GM21529 (cell line): ENCODE data around the gene S100PBP.
A peak's percentile ranks its signal among the peaks of the same experiment; 100 is the strongest.

ENCODE experiments used
- ATAC-seq: cut with Tn5 transposase; IDR thresholded peaks from one replicate; pipeline ENCODE4 v1.9.1; 2021; ENCODE audit not compliant: unreplicated experiment

Gene S100PBP

DNA sequence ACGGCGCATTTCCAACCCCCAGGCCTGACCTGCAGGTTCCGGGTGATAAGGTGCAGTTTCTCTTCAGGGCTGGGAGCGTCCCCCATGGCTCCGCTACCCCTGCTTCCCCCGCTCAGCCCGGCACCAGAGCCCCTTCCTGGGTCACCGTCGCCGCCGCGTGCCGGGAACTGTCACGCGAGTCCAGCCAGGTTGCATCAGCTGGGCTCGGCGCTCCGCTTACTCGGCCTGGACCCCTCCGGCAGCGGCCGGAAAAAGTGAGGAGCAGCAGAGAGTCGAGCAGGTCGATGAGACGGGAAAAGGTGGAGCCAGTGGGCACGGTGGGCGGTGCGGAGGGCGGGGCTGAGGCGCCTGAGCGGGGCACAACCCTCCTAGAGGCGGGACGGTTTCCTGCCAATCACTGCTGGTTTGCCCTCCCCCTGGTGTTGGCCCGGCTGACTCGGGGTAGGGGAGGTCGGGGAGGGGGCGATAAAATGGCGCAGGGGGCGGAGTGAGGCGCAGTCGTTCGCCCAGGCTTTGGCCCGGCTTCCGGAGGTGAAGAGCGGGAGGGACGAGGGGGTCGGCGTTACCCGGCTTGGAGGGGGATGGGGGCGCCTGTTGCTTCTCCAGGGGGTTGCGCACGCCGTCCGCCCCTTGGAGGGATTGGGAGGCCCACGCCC is at the start of gene S100PBP, which contains the start of gene YARS1:
TSS of gene S100PBP (plus strand) at position 495 of the 656 bp plus-strand sequence. CDS start 8,447 bp downstream, outside the sequence.
TSS of gene YARS1 (minus strand) at position 200 of the 656 bp plus-strand sequence. CDS start at position 86, 114 bp downstream.
- peak; percentile 84 for ATAC-seq

DNA sequence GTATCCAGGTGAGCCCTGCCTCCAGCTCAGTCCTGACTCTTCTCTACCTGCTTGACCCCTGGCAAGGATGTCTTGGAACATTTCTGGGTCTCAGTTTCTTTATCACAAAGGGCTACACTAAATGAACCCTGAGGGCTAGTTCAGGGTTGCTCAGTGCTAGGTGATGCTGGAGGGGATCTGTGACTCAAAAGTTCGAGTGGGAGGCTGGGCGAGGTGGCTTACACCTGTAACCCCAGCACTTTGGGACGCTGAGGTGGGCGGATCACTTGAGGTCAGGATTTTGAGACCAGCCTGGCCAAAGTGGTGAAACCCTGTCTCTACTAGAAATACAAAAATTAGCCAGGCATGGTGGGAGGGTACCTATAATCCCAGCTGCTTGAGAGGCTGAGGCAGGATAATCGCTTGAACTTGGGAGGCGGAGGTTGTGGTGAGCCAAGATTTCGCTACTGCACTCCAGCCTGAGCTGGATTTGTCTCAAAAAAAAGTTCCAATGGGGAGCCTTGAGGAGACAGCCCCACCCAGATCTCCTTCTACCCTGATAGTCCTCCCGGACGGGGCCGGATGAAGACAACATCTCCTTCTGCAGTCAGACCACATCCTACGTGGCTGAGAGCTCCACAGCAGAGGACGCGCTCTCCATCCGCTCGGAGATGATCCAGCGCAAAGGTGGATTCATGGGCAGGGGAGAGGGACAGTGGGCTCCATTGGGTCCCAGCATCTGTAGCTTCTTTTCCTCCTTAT is 49.2 kb upstream of the S100PBP start:
- ATAC-seq, result no peak

DNA sequence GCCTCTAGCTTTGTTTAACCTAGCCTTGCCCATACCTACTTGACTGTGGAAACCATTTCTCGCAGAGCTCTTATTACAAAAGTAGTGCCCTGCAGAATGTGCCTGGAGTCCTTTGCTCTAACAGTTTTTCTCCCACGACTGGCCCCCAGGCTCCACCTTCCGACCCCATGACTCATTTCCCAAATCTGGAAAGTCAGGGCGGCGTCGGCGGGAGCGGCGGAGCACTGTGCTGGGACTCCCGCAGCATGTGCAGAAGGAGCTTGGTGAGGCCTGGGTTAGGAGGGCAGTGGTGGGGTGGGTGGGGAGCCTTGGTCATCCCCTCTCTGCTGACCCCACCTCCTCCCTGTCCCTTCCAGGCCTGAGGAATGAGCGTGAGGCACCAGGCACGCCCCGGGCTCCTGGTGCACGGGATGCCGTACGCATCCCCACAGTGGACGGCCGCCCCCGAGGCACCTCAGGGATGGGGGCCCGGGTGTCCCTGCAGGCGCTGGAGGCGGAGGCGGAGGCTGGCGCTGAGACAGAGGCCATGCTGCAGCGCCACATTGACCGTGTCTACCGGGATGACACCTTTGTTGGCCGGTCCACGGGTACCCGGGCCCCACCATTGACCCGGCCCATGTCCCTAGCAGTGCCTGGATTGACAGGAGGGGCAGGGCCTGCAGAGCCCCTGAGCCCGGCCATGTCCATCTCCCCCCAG is 47.8 kb upstream of the S100PBP start:
- no peak for ATAC-seq

DNA sequence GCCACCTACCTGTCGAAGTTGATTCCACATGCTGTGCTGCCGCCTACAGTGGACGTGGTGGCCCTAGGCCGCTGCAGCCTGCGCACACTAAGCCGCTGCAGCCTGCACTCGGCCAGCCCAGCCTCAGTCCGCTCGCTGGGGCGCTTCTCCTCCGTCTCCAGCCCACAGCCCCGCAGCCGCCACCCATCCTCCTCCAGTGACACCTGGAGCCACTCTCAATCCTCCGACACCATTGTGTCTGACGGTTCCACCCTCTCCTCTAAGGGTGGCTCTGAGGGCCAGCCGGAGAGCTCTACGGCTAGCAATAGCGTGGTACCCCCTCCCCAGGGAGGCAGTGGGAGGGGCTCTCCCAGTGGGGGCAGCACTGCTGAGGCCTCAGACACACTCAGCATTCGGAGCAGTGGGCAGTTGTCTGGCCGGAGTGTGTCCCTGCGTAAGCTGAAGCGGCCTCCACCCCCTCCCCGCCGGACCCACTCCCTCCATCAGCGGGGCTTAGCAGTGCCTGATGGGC is 47.2 kb upstream of the S100PBP start:
- ATAC-seq, result no peak

DNA sequence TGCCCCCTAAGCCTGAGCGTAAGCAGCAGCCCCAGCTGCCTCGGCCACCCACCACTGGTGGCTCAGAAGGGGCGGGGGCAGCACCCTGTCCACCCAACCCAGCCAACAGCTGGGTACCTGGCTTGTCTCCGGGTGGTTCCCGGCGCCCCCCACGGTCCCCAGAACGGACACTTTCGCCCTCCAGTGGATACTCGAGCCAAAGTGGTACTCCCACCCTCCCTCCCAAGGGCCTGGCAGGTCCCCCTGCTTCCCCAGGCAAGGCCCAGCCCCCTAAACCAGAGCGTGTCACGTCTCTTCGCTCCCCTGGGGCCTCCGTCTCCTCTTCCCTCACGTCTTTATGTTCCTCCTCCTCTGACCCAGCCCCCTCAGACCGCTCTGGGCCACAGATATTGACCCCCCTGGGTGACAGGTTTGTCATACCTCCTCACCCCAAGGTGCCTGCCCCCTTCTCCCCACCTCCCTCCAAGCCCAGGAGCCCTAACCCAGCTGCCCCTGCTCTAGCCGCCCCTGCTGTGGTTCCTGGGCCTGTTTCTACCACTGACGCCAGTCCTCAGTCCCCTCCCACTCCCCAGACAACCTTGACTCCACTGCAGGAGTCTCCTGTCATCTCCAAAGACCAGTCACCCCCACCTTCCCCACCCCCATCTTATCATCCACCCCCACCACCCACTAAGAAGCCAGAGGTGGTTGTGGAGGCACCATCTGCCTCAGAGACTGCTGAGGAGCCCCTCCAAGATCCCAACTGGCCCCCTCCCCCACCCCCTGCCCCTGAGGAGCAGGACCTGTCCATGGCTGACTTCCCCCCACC is 46.5 kb upstream of the S100PBP start:
- no peak for ATAC-seq

DNA sequence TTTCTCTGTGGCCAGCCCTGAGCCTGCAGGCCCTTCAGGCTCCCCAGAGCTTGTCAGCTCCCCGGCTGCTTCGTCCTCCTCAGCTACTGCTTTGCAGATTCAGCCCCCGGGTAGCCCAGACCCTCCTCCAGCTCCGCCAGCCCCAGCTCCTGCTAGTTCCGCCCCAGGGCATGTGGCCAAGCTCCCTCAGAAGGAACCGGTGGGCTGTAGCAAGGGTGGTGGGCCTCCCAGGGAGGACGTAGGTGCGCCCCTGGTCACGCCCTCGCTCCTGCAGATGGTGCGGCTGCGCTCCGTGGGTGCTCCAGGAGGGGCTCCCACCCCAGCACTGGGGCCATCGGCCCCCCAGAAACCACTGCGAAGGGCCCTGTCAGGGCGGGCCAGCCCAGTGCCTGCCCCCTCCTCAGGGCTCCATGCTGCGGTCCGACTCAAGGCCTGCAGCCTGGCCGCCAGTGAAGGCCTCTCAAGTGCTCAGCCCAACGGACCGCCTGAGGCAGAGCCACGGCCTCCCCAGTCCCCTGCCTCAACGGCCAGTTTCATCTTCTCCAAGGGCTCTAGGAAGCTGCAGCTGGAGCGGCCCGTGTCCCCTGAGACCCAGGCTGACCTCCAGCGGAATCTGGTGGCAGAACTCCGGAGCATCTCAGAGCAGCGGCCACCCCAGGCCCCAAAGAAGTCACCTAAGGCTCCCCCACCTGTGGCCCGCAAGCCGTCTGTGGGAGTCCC is 45.7 kb upstream of the S100PBP start:
- no peak for ATAC-seq

DNA sequence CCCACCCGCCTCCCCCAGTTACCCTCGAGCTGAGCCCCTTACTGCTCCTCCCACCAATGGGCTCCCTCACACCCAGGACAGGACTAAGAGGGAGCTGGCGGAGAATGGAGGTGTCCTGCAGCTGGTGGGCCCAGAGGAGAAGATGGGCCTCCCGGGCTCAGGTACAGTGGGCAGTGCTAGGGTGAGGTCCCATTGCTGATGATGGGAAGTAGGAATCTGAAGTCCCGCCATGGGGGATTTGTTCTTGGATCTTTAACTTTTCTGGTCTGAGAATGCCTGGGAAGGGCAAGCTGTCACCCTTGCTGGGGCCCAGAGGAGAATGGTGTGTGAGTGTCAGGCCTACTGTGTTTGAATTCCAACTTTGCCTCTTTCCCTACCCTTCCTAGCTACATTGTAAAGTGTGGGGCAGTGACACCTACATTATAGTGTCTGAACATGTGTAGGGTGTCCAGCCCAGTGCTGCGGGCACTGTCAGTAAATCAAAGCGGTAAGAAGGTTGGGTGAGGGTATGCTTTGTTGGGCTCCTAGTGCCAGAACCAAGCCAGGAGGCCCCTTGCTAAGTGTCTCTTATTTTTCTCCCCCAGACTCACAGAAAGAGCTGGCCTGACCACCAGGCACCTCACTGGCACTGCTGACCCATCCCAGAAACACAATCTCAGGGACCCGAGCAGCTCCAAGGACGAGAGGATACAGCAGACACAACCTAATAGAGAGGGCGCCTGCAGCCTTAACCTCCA is 45.0 kb upstream of the S100PBP start:
- no peak for ATAC-seq

DNA sequence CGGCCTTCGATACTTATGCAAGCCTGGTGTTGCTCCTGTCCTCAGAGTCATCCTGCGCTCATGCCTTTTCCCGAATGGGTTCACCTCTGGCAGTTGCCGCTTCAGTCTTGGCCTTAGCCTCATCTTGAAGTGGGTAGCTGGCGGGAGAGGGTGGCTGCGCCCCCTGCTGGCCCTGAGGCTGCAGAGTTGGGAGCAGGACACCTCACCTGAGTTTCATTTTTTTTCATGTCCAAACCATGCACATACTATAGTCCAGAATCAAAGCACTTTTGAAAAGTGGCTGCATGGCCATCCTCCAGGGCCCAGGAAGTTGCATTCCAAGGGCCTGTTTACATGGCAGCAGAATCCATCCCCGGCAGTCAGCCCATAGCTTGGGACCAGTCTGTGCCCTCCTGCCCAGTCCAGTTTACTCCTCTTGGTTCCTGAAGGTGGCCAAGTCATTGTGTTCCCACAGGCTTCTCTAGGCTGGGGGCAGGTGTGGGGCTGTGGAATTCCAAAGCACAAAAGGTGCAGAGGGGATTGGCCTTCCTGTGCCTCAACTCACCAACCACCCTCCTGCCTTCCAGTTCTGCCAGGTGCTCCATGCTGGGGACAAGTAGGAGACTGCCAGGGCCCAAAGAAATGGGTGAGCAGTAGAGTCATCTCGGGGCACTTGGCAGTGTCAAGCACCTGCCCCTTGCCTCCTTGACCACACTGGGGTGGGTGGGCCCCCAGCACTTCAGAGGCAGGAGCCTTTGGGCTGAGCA is 44.3 kb upstream of the S100PBP start:
- ATAC-seq, result no peak

DNA sequence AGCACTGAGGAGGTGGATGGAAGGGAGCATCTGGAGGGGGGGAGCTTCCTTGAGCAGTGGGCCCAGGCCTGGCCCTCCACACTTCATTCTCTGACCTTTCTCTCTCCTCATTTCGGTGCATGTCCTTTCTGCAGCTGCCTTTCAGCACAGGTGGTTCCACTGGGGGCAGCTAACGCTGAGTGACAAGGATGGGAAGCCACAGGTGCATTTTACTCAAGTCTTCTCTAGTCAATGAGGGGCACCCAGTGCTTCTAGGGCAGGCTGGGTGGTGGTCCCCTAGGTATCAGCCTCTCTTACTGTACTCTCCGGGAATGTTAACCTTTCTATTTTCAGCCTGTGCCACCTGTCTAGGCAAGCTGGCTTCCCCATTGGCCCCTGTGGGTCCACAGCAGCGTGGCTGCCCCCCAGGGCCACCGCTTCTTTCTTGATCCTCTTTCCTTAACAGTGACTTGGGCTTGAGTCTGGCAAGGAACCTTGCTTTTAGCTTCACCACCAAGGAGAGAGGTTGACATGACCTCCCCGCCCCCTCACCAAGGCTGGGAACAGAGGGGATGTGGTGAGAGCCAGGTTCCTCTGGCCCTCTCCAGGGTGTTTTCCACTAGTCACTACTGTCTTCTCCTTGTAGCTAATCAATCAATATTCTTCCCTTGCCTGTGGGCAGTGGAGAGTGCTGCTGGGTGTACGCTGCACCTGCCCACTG is 43.5 kb upstream of the S100PBP start:
- no peak for ATAC-seq

DNA sequence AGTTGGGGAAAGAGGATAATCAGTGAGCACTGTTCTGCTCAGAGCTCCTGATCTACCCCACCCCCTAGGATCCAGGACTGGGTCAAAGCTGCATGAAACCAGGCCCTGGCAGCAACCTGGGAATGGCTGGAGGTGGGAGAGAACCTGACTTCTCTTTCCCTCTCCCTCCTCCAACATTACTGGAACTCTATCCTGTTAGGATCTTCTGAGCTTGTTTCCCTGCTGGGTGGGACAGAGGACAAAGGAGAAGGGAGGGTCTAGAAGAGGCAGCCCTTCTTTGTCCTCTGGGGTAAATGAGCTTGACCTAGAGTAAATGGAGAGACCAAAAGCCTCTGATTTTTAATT is 43.0 kb upstream of the S100PBP start:
- no peak for ATAC-seq

DNA sequence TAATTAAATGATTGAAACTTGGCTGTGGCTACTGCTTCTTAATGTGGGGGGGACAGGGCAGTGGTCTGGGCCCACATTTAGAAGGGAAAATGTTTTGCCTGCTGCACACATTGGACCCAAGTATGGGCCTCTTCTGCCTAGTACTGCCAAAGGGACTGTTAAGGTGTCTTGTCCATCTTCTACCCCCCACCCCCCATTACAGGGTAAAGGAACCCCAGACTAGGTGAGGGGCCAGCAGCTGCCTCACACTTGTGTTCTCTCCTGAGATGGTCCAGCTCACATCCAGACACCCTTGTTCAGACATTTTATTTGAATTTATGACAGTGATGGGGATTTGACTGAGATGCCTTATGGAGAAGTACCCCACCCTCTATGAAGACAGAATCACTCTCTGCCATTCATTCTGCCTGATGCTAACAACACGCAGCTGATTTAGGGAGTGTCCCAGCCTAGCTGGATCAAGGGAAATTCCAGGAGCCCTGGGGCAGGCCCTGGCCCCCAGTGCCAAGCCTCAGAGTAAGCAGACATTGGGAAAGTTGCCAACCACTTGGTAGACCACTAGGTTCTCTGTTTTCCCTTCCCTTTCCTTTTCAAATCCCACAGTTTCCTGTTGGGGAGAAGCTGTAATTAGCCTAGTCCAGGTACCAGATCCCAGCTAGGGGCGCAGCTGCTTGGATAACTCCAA is 42.4 kb upstream of the S100PBP start:
- ATAC-seq, result no peak

DNA sequence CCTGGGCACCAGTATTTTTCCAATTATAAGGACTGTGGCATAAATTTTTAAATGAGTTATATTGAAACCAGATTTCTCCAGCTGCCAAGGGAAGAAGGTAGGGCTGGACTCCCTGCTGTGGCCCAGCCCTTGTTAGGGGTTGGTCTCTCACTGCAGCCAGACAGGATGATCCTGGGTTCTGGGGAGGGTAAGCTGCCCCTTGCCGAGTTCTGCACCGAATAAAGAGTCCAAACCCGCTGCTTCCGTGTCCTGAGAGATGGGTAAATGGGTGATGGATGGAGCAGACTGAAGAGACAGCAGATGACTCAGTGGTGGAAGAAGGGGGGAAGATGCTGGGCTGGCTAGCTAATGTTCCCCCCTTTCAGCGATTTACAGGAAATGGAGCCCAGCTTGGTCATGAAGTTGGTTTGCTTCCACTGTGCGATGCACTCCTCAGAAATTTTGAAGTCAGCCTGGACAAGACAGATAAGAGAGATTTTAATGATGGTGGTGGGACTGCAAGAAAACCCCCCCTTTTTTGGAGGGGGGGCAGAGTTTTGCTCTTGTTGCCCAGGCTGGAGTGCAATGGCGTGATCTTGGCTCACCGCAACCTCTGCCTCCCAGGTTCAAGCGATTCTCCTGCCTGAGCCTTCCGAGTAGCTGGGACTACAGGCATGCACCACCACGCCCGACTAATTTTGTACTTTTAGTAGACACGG is 41.7 kb upstream of the S100PBP start:
- no peak for ATAC-seq

DNA sequence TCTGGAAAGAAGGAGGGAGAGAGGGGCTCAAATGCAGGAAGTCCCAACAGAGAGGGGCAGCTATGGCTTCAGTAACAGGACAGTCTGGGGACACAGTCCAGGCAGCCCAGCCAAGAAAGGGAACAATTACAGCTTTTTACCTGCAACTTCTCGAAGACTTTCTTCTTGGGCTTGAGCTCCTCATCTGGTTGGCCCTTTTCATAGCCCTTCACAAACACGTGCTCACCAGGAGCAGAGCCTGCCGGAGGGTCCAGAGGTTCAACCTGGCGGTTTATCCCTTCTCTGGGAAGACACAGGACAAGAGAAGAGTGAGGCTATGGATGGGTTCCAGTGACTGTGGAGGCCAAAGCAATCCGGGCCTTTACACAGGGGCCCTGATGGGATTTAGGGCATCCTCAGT is 38.2 kb upstream of the S100PBP start:
- ATAC-seq, result no peak

DNA sequence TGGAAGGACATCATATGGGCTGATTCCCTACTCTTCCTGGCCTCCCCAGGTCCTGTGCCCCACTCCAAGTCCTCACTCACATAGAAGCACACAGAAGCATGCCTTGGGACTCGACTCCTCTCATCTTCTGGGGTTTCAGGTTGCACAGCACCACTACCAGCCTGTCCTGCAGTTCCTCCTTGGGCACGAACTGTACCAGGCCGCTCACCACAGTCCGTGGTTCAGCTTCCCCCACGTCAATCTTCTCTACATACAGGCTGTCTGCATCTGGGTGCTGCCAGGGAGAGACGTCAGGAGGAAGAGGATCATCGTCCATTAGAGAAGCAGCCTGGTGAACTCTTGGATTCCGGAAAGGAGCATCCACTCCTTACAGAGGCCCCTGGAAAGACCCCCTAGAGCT is 37.4 kb upstream of the S100PBP start:
- ATAC-seq, result no peak

DNA sequence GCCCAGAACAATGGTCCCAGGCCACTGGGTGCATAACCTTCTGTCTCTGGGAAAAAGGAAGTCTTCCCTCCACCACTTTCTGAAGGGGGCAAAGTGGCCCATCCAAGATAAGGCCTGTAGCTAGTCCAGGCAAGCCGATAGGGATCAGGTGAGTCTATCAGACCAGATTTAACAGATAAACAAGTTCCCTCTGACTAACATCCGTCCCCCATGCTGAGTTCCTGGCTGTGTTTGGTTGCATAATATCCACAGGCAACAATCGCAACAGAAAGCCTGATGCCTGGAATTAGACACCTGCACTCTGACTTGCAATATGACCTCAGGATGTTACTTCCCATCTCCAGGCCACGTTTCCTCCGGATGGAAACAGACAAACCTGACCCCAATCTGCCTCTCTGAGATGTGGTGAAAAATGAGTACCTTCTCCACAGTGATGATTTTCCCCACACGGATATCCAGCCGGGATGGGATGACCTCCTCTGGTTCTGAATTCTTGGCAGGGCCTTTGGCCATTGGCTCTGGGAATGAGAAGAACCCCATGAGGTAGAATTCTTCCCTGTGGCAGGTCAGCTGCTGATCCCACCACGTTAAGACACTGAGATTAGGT is 36.7 kb upstream of the S100PBP start:
- ATAC-seq, result no peak

DNA sequence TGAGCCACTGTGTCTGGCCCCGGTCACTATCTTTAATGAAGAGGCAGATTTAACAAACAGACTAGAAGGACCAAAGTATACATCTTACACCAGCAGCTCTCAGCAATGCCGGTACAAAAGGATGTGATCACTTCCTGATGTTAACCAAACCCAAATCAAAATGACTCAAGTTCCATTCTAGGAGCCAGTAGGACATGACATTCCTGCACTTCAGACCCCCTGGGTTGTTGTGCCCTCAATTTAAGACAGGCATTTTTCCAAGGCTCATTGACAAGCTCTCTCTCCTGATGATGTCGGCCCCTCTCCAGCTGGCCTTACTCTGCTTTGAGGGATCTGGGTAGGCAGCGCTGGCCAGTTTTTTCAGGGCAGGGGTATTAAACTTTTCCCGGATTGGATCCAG is 35.4 kb upstream of the S100PBP start:
- no peak for ATAC-seq

DNA sequence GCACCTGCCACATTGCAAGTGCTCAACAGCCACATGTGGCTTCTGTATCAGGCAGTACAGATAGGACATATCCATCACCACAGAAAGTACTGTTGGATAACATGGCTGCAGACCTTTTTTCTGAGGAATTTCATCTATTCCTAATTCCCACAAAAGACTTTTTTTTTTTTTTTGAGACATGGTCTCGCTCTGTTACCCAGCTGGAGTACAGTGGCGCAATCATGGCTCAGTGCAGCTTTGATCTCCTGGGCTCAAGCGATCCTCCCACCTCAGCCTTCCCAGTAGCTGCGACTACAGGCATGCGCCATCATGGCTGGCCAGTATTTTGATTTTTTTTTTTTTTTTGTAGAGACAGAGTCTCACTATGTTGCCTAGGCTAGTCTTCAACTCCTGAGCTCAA is 33.6 kb upstream of the S100PBP start:
- ATAC-seq, result no peak
